Right ventricle myocardium superior (tissue), 1 donor: Measurements from ENCODE around the gene ATXN3. TPM values are rescaled to one million over a fixed set of nuclear protein-coding genes. Genes with fewer than 3 reads are reported as not detected.
A peak's percentile ranks its signal among the peaks of the same experiment; 100 is the strongest.

ENCODE experiments used
- ATAC-seq: fragments of 200-7000 bp; cut with Tn5 transposase; one replicate; pipeline ENCODE4 v1.9.1; 2020; ENCODE audit warnings: mild to moderate bottlenecking; ENCODE audit not compliant: poor library complexity
- DNase-seq: peaks from one replicate; pipeline ENCODE4 v3.0.0-alpha.2; 2020
- intact Hi-C: fragments of 100-400 bp; cut with DNase I; formaldehyde crosslinking; loops from one replicate; pipeline ENCODE4 v1.11.2; 2022
- long read RNA-seq: library from polyadenylated mRNA; unstranded; transcript quantifications from one replicate; pipeline ENCODE4 v2.0.0, GENCODE V29; 2021
- total RNA-seq: library from RNA; stranded (reverse); fragmentation: NEBNext Ultra II Directional; extraction: Animal tissue kit (Norgen Biotek cat#: 25700); gene quantifications from one replicate; pipeline ENCODE4 v1.2.1, GENCODE V29; 2021
- donor health status: DM: no; HTN: yes; CAD: no; lungs with severe emphysema.

Gene ATXN3
- 14.6 TPM for total RNA-seq
- long read RNA-seq, full-length matches to known transcripts: 8 of 11 reads
- long read RNA-seq, partial matches to known transcripts: 0 of 11 reads
- long read RNA-seq, other reads (novel, unspliced or antisense): 3 of 11 reads

- ATAC-seq: peak; percentile 97
- DNase-seq: peak; percentile 98
- intact Hi-C loops: loop anchor here (10.0 kb wide), 1 partner anchor 62 kb away; the partner anchor contains the start of gene TRIP11
Observed at GRCh38 chr14:92106143-92106926, at the start of gene ATXN3. TSS of gene ATXN3 (minus strand) at chr14:92106582. CDS start at chr14:92106552, 30 bp downstream.

GRCh38 chr14:92154283-92154942, 48.0 kb upstream of the ATXN3 start:
- no peak for DNase-seq
- ATAC-seq: no peak
- intact Hi-C loops: loop anchor here (10.0 kb wide), 1 partner anchor 300 kb away; no protein-coding TSS in a partner anchor

GRCh38 chr14:92153581-92153980, 47.2 kb upstream of the ATXN3 start:
- ATAC-seq (no peak), DNase-seq (no peak)
- intact Hi-C loops: loop anchor here (10.0 kb wide), 1 partner anchor 301 kb away; no protein-coding TSS in a partner anchor

GRCh38 chr14:92144708-92145107, 38.3 kb upstream of the ATXN3 start:
- no peak for DNase-seq
- ATAC-seq: no peak
- intact Hi-C loops: no loop called here

GRCh38 chr14:92143962-92144361, 37.6 kb upstream of the ATXN3 start:
- DNase-seq (no peak), ATAC-seq (no peak)
- intact Hi-C loops: no loop called here

GRCh38 chr14:92143309-92143708, 36.9 kb upstream of the ATXN3 start:
- no peak for DNase-seq
- intact Hi-C loops: no loop called here
- ATAC-seq: no peak

- ATAC-seq: no peak
- DNase-seq: no peak
- intact Hi-C loops: no loop called here
Observed at GRCh38 chr14:92135269-92135668, 28.9 kb upstream of the ATXN3 start.

- DNase-seq (no peak), ATAC-seq (no peak)
- intact Hi-C loops: no loop called here
Observed at GRCh38 chr14:92134456-92134855, 28.1 kb upstream of the ATXN3 start.

- intact Hi-C loops: no loop called here
- ATAC-seq: no peak
Observed at GRCh38 chr14:92122761-92123160, 16.4 kb upstream of the ATXN3 start.

GRCh38 chr14:92122351-92122677, 15.9 kb upstream of the ATXN3 start:
- DNase-seq (no peak), ATAC-seq (peak; percentile 47)
- intact Hi-C loops: no loop called here

More at GRCh38 chr14:92122761-92123160, 16.4 kb upstream of the ATXN3 start:
- no peak for DNase-seq

- ATAC-seq: peak; percentile 95
- peak; percentile 91 for DNase-seq
- intact Hi-C loops: no loop called here
Observed at GRCh38 chr14:92121670-92122350, 15.4 kb upstream of the ATXN3 start, which contains the start of the genes CPSF2 and NDUFB1. TSS of gene CPSF2 (plus strand) at chr14:92121969. CDS start at chr14:92130985, 9,016 bp downstream. TSS of gene NDUFB1 (minus strand) at chr14:92121706. CDS start at chr14:92117637, 4,069 bp downstream.

GRCh38 chr14:92121207-92121669, 14.9 kb upstream of the ATXN3 start:
- intact Hi-C loops: no loop called here
- ATAC-seq: peak; percentile 51
- peak; percentile 75 for DNase-seq

GRCh38 chr14:92109490-92109889, 3.1 kb upstream of the ATXN3 start:
- intact Hi-C loops: loop anchor here (10.0 kb wide), 1 partner anchor 65 kb away; the partner anchor contains the start of gene TRIP11
- no peak for DNase-seq
- no peak for ATAC-seq

- no peak for DNase-seq
- intact Hi-C loops: loop anchor here (10.0 kb wide), 1 partner anchor 64 kb away; the partner anchor contains the start of gene TRIP11
- ATAC-seq: no peak
Observed at GRCh38 chr14:92108345-92109254, 2.2 kb upstream of the ATXN3 start.

GRCh38 chr14:92105893-92106142, 564 bp downstream of the ATXN3 start:
- peak; percentile 51 for ATAC-seq
- DNase-seq: peak; percentile 80
- intact Hi-C loops: loop anchor here (10.0 kb wide), 1 partner anchor 61 kb away; the partner anchor contains the start of gene TRIP11

- peak; percentile 7 for ATAC-seq
- intact Hi-C loops: loop anchor here (10.0 kb wide), 1 partner anchor 60 kb away; the partner anchor contains the start of gene TRIP11
Observed at GRCh38 chr14:92105073-92105892, 1.1 kb downstream of the ATXN3 start.

More at GRCh38 chr14:92105073-92105892, 1.1 kb downstream of the ATXN3 start:
- no peak for DNase-seq
